ENCODE measurements around the gene NCCRP1. TPM values are rescaled to one million over a fixed set of nuclear protein-coding genes. Genes with fewer than 3 reads are reported as not detected.
"Not testable (repeated sequence)": the region's sequence is repeated elsewhere in the genome, so short reads cannot be mapped to it uniquely, and the experiment has no call there.

Gene NCCRP1
- total RNA-seq, 1 donor from 2014 or later, result not detected

- H3K36me3 Mint-ChIP-seq (ENCODE audit: low read depth), result no peaks in the 10 kb centered on the region
- no peak overlapping the region for H3K27ac Mint-ChIP-seq
- peaks cover 68% of the 10 kb centered on the region for H3K27me3 Mint-ChIP-seq
- intact Hi-C loops (cut with micrococcal nuclease), result no loop called here
- no peak for DNase-seq
- H3K4me1 Mint-ChIP-seq, result peaks cover 7% of the 10 kb centered on the region
- H3K4me3 Mint-ChIP-seq, result no peak overlapping the region
- no peaks in the 10 kb centered on the region for H3K9me3 Mint-ChIP-seq
These were observed 3.5 kb downstream of the NCCRP1 start for GRCh38 chr19:39200066-39200802.

GRCh38 chr19:39200803-39201115, 4.0 kb downstream of the NCCRP1 start:
- intact Hi-C loops (cut with micrococcal nuclease), result no loop called here

GRCh38 chr19:39202998-39203355, 6.2 kb downstream of the NCCRP1 start:
- Mint-ChIP-seq H3K36me3 (ENCODE audit: low read depth) (no peaks in the 10 kb centered on the region), H3K27me3 (peaks cover 54% of the 10 kb centered on the region)

More at GRCh38 chr19:39200803-39201115, 4.0 kb downstream of the NCCRP1 start:
- H3K9me3 Mint-ChIP-seq, result no peaks in the 10 kb centered on the region
- peaks cover 7% of the 10 kb centered on the region for H3K4me1 Mint-ChIP-seq
- no peak for DNase-seq
- no peaks in the 10 kb centered on the region for H3K36me3 Mint-ChIP-seq (ENCODE audit: low read depth)
- no peak overlapping the region for H3K27ac Mint-ChIP-seq
- H3K4me3 Mint-ChIP-seq, result no peak overlapping the region
- peaks cover 67% of the 10 kb centered on the region for H3K27me3 Mint-ChIP-seq

GRCh38 chr19:39203372-39204341, 6.9 kb downstream of the NCCRP1 start, which contains the start of gene SYCN:
TSS of gene SYCN (minus strand) at chr19:39204263. CDS start at chr19:39204254, 9 bp downstream.
- intact Hi-C loops (cut with micrococcal nuclease), result no loop called here
- Mint-ChIP-seq H3K9me3 (no peaks in the 10 kb centered on the region), H3K36me3 (ENCODE audit: low read depth) (no peaks in the 10 kb centered on the region), H3K27me3 (peaks cover 50% of the 10 kb centered on the region), H3K4me3 (no peak within 1 kb of the TSS), H3K27ac (no peak within 1 kb of the TSS), H3K4me1 (no peaks in the 10 kb centered on the region)
- DNase-seq, result no peak

More at GRCh38 chr19:39202998-39203355, 6.2 kb downstream of the NCCRP1 start:
- Mint-ChIP-seq H3K27ac (no peak overlapping the region), H3K9me3 (no peaks in the 10 kb centered on the region), H3K4me3 (no peak overlapping the region), H3K4me1 (no peaks in the 10 kb centered on the region)
- intact Hi-C loops (cut with micrococcal nuclease), result no loop called here
- DNase-seq, result no peak

- no peak overlapping the region for H3K4me3 Mint-ChIP-seq
- H3K27ac Mint-ChIP-seq, result no peak overlapping the region
- DNase-seq, result no peak
- H3K36me3 Mint-ChIP-seq (ENCODE audit: low read depth), result no peaks in the 10 kb centered on the region
- H3K27me3 Mint-ChIP-seq, result peaks cover 43% of the 10 kb centered on the region
- intact Hi-C loops (cut with micrococcal nuclease), result no loop called here
- H3K9me3 Mint-ChIP-seq, result no peaks in the 10 kb centered on the region
- H3K4me1 Mint-ChIP-seq, result no peaks in the 10 kb centered on the region
These were observed 8.6 kb downstream of the NCCRP1 start for GRCh38 chr19:39205449-39205764.

- no peak overlapping the region for H3K4me3 Mint-ChIP-seq
- intact Hi-C loops (cut with micrococcal nuclease), result no loop called here
- no peaks in the 10 kb centered on the region for H3K4me1 Mint-ChIP-seq
These were observed 9.4 kb downstream of the NCCRP1 start for GRCh38 chr19:39206122-39206521.

GRCh38 chr19:39207293-39207836, 10.6 kb downstream of the NCCRP1 start:
- Mint-ChIP-seq H3K9me3 (no peaks in the 10 kb centered on the region), H3K4me3 (no peak overlapping the region), H3K27me3 (peaks cover 30% of the 10 kb centered on the region), H3K36me3 (ENCODE audit: low read depth) (no peaks in the 10 kb centered on the region), H3K4me1 (no peaks in the 10 kb centered on the region), H3K27ac (no peak overlapping the region)
- no peak for DNase-seq
- intact Hi-C loops (cut with micrococcal nuclease), result no loop called here

More at GRCh38 chr19:39206122-39206521, 9.4 kb downstream of the NCCRP1 start:
- Mint-ChIP-seq H3K9me3 (no peaks in the 10 kb centered on the region), H3K27ac (no peak overlapping the region), H3K36me3 (ENCODE audit: low read depth) (no peaks in the 10 kb centered on the region), H3K27me3 (peaks cover 36% of the 10 kb centered on the region)
- DNase-seq, result no peak

GRCh38 chr19:39208175-39208795, 11.5 kb downstream of the NCCRP1 start:
- Mint-ChIP-seq H3K27me3 (peaks cover 24% of the 10 kb centered on the region), H3K27ac (no peak overlapping the region), H3K4me3 (no peak overlapping the region), H3K9me3 (no peaks in the 10 kb centered on the region), H3K4me1 (no peaks in the 10 kb centered on the region), H3K36me3 (ENCODE audit: low read depth) (no peaks in the 10 kb centered on the region)
- no peak for DNase-seq
- intact Hi-C loops (cut with micrococcal nuclease), result no loop called here

- Mint-ChIP-seq H3K27me3 (peaks cover 18% of the 10 kb centered on the region), H3K4me3 (no peak overlapping the region), H3K27ac (no peak overlapping the region), H3K36me3 (ENCODE audit: low read depth) (no peaks in the 10 kb centered on the region), H3K9me3 (no peaks in the 10 kb centered on the region), H3K4me1 (no peaks in the 10 kb centered on the region)
- no peak for DNase-seq
- intact Hi-C loops (cut with micrococcal nuclease), result no loop called here
These were observed 12.4 kb downstream of the NCCRP1 start for GRCh38 chr19:39209196-39209595.

- no peaks in the 10 kb centered on the region for H3K36me3 Mint-ChIP-seq (ENCODE audit: low read depth)
- H3K4me1 Mint-ChIP-seq, result no peaks in the 10 kb centered on the region
- H3K27ac Mint-ChIP-seq, result no peak overlapping the region
- H3K4me3 Mint-ChIP-seq, result no peak overlapping the region
- intact Hi-C loops (cut with micrococcal nuclease), result loop anchor here (1.0 to 2.0 kb wide), 2 partner anchors 116 to 199 kb away; no protein-coding TSS in a partner anchor
- DNase-seq, result no peak
- H3K27me3 Mint-ChIP-seq, result peaks cover 10% of the 10 kb centered on the region
- no peaks in the 10 kb centered on the region for H3K9me3 Mint-ChIP-seq
These were observed 15.1 kb downstream of the NCCRP1 start for GRCh38 chr19:39211731-39212374.

GRCh38 chr19:39212375-39212742, 15.6 kb downstream of the NCCRP1 start:
- no peaks in the 10 kb centered on the region for H3K9me3 Mint-ChIP-seq
- no peak overlapping the region for H3K27ac Mint-ChIP-seq
- intact Hi-C loops (cut with micrococcal nuclease), result loop anchor here (1.0 to 2.0 kb wide), 2 partner anchors 116 to 198 kb away; no protein-coding TSS in a partner anchor

GRCh38 chr19:39215323-39215722, 18.6 kb downstream of the NCCRP1 start:
- H3K4me3 Mint-ChIP-seq; H3K4me1 Mint-ChIP-seq; intact Hi-C loops (cut with micrococcal nuclease): not testable (repeated sequence)

More at GRCh38 chr19:39212375-39212742, 15.6 kb downstream of the NCCRP1 start:
- H3K4me1 Mint-ChIP-seq, result no peaks in the 10 kb centered on the region
- H3K4me3 Mint-ChIP-seq, result no peak overlapping the region
- H3K36me3 Mint-ChIP-seq (ENCODE audit: low read depth), result no peaks in the 10 kb centered on the region
- peak; percentile 89 for DNase-seq
- H3K27me3 Mint-ChIP-seq, result peaks cover 10% of the 10 kb centered on the region

GRCh38 chr19:39217094-39217493, 20.3 kb downstream of the NCCRP1 start:
- H3K27ac Mint-ChIP-seq, result no peak overlapping the region
- no peak overlapping the region for H3K4me3 Mint-ChIP-seq
- no peaks in the 10 kb centered on the region for H3K9me3 Mint-ChIP-seq
- intact Hi-C loops (cut with micrococcal nuclease), result no loop called here
- no peak for DNase-seq
- peaks cover 13% of the 10 kb centered on the region for H3K27me3 Mint-ChIP-seq
- peaks cover 3% of the 10 kb centered on the region for H3K4me1 Mint-ChIP-seq
- H3K36me3 Mint-ChIP-seq (ENCODE audit: low read depth), result no peaks in the 10 kb centered on the region

More at GRCh38 chr19:39215323-39215722, 18.6 kb downstream of the NCCRP1 start:
- not testable (repeated sequence) for H3K9me3 Mint-ChIP-seq; H3K27ac Mint-ChIP-seq; DNase-seq; H3K27me3 Mint-ChIP-seq; H3K36me3 Mint-ChIP-seq (ENCODE audit: low read depth)
